Choroid plexus epithelial cell (primary cell): ENCODE results near the gene RUNX1.

Experiments
- DNase-seq: peaks from one replicate; pipeline ENCODE4 v3.0.0-alpha.2; 2010; ENCODE audit warnings: low read depth
- H3K4me3 ChIP-seq: 2 replicates; pipeline ENCODE4 v1.5.1; 2011; ENCODE audit warnings: low read depth, mild to moderate bottlenecking, control low read depth, low read length, moderate library complexity
- TF ChIP-seq, protein P1 (sequence below): conservative IDR thresholded peaks from 2 replicates; pipeline ENCODE4 v1.5.1; 2011; ENCODE audit warnings: low read depth, mild to moderate bottlenecking, control low read depth, inconsistent platforms, low read length, moderate library complexity

RUNX1 gene

GRCh38 chr21:35048706-35049617 lies at the start of gene RUNX1:
Gene RUNX1, minus strand, starts transcription at chr21:35049302.
- peak within 1 kb of the TSS; percentile 63 for H3K4me3 ChIP-seq
- TF ChIP-seq, protein P1, sequence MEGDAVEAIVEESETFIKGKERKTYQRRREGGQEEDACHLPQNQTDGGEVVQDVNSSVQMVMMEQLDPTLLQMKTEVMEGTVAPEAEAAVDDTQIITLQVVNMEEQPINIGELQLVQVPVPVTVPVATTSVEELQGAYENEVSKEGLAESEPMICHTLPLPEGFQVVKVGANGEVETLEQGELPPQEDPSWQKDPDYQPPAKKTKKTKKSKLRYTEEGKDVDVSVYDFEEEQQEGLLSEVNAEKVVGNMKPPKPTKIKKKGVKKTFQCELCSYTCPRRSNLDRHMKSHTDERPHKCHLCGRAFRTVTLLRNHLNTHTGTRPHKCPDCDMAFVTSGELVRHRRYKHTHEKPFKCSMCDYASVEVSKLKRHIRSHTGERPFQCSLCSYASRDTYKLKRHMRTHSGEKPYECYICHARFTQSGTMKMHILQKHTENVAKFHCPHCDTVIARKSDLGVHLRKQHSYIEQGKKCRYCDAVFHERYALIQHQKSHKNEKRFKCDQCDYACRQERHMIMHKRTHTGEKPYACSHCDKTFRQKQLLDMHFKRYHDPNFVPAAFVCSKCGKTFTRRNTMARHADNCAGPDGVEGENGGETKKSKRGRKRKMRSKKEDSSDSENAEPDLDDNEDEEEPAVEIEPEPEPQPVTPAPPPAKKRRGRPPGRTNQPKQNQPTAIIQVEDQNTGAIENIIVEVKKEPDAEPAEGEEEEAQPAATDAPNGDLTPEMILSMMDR = peak; percentile 8
- peak; percentile 75 for DNase-seq

DNA sequence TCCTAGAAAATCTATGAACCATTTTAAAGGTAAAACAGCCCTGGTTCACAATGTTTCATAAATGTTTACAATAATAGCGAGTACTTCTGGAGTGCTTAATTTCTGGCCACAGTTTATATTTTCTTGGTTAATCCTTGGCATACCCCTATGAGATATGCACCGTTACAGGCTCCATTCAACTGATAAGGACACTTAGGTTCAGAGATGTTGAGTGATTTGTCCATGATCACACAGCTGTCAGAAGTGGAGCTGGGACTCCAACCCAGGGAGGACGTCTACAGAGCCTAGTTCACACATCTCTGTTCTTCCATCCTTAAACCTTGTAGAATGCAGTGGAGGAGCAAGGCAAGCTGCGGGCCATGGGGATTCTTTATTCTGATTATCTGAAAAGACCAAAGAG lies 48.4 kb upstream of the RUNX1 start:
- TF ChIP-seq, protein P1 = no peak
- DNase-seq = no peak
- no peak overlapping the region for H3K4me3 ChIP-seq

GRCh38 chr21:35096959-35097358 lies 47.9 kb upstream of the RUNX1 start:
- TF ChIP-seq, protein P1 = no peak
- DNase-seq = no peak
- no peak overlapping the region for H3K4me3 ChIP-seq

DNA sequence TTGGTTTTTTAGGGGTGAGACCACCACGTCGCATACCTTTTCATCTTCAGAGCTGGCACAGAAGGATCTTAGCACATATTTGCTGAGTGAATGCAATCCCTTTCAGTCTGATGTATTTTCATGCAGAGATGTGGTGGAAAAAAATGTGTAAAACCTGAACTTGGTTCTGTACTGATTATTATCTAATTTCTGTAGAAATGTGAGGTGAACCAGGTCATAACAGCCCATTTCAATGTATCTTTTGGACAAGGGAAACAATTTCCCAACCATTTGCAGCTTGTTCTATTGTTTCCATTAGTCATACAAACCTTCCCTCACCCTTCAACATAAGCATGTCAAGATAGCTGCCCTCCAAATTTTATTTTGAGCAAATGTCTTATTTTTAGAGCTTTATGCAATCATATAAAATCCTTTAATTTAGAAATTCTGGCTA lies 46.8 kb upstream of the RUNX1 start:
- TF ChIP-seq, protein P1 = no peak
- peak; percentile 66 for DNase-seq
- no peak overlapping the region for H3K4me3 ChIP-seq

- TF ChIP-seq, protein P1 = no peak
- no peak overlapping the region for H3K4me3 ChIP-seq
- DNase-seq = no peak
Measured at GRCh38 chr21:35093514-35093913, 44.4 kb upstream of the RUNX1 start.

- H3K4me3 ChIP-seq = no peak overlapping the region
- TF ChIP-seq, protein P1 = no peak
- DNase-seq = no peak
Measured at GRCh38 chr21:35091496-35091895, 42.4 kb upstream of the RUNX1 start.

- DNase-seq = no peak
- TF ChIP-seq, protein P1 = no peak
- H3K4me3 ChIP-seq = no peak overlapping the region
Measured at GRCh38 chr21:35090403-35090802, 41.3 kb upstream of the RUNX1 start.
